Measurements from ENCODE around the gene PKMYT1. TPM values are rescaled to one million over a fixed set of nuclear protein-coding genes. Genes with fewer than 3 reads are reported as not detected.

PKMYT1 gene
- polyA plus RNA-seq, 1 of the 3 experiments (the other 2 are of a cell fraction): 8.5 TPM

GRCh38 chr16:2985893-2986355 is 5.7 kb upstream of the PKMYT1 start:
- Histone ChIP-seq H3K27ac (ENCODE audit: low read depth in 2 of 2, low read length in 1 of 2) (no peak overlapping the region), H3K4me3 (ENCODE audit: low read depth in 2 of 2, low read length in 1 of 2) (no peak overlapping the region), H4K20me1 (ENCODE audit: insufficient read depth) (no peaks in the 10 kb centered on the region), H3K79me2 (ENCODE audit: insufficient read depth) (no peaks in the 10 kb centered on the region), H3K36me3 (replicated peaks in 1 of 2; ENCODE audit: control insufficient read depth in 1 of 2, insufficient read depth in 2 of 2, low read length in 1 of 2) (no peaks in the 10 kb centered on the region), H3K9me3 (no peaks in the 10 kb centered on the region), H3K27me3 (ENCODE audit: insufficient read depth) (no peaks in the 10 kb centered on the region), H3K9me2 (no peaks in the 10 kb centered on the region), H3K4me2 (no peak overlapping the region), H3F3A (replicated peaks; ENCODE audit: insufficient read depth) (peaks cover 10% of the 10 kb centered on the region), H3K9ac (no peak overlapping the region), H2AFZ (ENCODE audit: low read depth) (no peak overlapping the region), H3K4me1 (ENCODE audit: control insufficient read depth in 1 of 2, insufficient read depth in 2 of 2, low read depth in 1 of 2, low read length in 1 of 2) (peaks cover 2 to 14% of the 10 kb centered on the region in 2 experiments; a peak in 2 of 4 replicates)
- ChIA-PET POLR2A (no interaction called here), CTCF (interaction anchor here (0.7 to 2.1 kb wide), 9 partner anchors 9 to 67 kb away, joined by 3 to 9 read pairs (median 3); no protein-coding TSS in a partner anchor)
- WGBS (ENCODE audit: low lambda C conversion rate): 89% methylated on average over 8 of the region's 15 CpGs
- no peak for DNase-seq
- TF ChIP-seq MAX (IDR thresholded peaks at IDR 0.05; ENCODE audit: low read depth) (no peak), TEAD4 (IDR thresholded peaks at IDR 0.05; ENCODE audit: borderline replicate concordance, insufficient read depth) (no peak), MEF2A (IDR thresholded peaks at IDR 0.05; ENCODE audit: borderline replicate concordance, low read depth) (no peak), POLR2AphosphoS5 (IDR thresholded peaks at IDR 0.05; ENCODE audit: low read depth, low read length) (no peak)

- no peak overlapping the region for H3K9ac ChIP-seq
- DNase-seq: no peak
- no peaks in the 10 kb centered on the region for H3K27me3 ChIP-seq (ENCODE audit: insufficient read depth)
- H2AFZ ChIP-seq (ENCODE audit: low read depth): no peak overlapping the region
- H3K4me3 ChIP-seq (ENCODE audit: low read depth in 2 of 2, low read length in 1 of 2): no peak overlapping the region
- WGBS (ENCODE audit: low lambda C conversion rate): 50% methylated on average over 2 of the region's 9 CpGs
- H3K9me2 ChIP-seq: no peaks in the 10 kb centered on the region
- TF ChIP-seq CTCF (IDR thresholded peaks at IDR 0.05): no peak
- TF ChIP-seq EZH2phosphoT487 (IDR thresholded peaks at IDR 0.05; ENCODE audit: borderline replicate concordance, low read depth): no peak
- TF ChIP-seq POLR2AphosphoS5 (IDR thresholded peaks at IDR 0.05; ENCODE audit: low read depth, low read length): no peak
- TF ChIP-seq CHD2 (IDR thresholded peaks at IDR 0.05; ENCODE audit: low read length, partially characterized antibody): no peak
- no peak for TF ChIP-seq RFX5 (IDR thresholded peaks at IDR 0.05; ENCODE audit: low read length)
- TF ChIP-seq IRF3 (IDR thresholded peaks at IDR 0.05; ENCODE audit: low read depth, low read length): no peak
- no peak for TF ChIP-seq RCOR1 (IDR thresholded peaks at IDR 0.05; ENCODE audit: low read length)
- no peak for TF ChIP-seq RXRA (IDR thresholded peaks at IDR 0.05; ENCODE audit: borderline replicate concordance, low read depth)
- TF ChIP-seq REST (IDR thresholded peaks at IDR 0.05; ENCODE audit: low read depth, low read length): no peak
- TF ChIP-seq FOSL2 (IDR thresholded peaks at IDR 0.05; ENCODE audit: borderline replicate concordance, low read depth): no peak
- TF ChIP-seq GABPA (IDR thresholded peaks at IDR 0.05; ENCODE audit: low read depth): no peak
- TF ChIP-seq USF2 (IDR thresholded peaks at IDR 0.05; ENCODE audit: borderline replicate concordance, low read depth, low read length): no peak
- no peak for TF ChIP-seq JUND (IDR thresholded peaks at IDR 0.05)
- ChIA-PET CTCF (interaction anchor here (0.8 to 2.1 kb wide), 6 partner anchors 14 to 46 kb away, joined by 3 to 9 read pairs (median 4); no protein-coding TSS in a partner anchor), POLR2A (no interaction called here)
- H4K20me1 ChIP-seq (ENCODE audit: insufficient read depth): no peaks in the 10 kb centered on the region
- H3K36me3 ChIP-seq (replicated peaks in 1 of 2; ENCODE audit: control insufficient read depth in 1 of 2, insufficient read depth in 2 of 2, low read length in 1 of 2): no peaks in the 10 kb centered on the region
- H3K4me2 ChIP-seq: no peak overlapping the region
- H3K79me2 ChIP-seq (ENCODE audit: insufficient read depth): peaks cover 3% of the 10 kb centered on the region; the same call in 1 of the 2 replicates
- no peak overlapping the region for H3K27ac ChIP-seq (ENCODE audit: low read depth in 2 of 2, low read length in 1 of 2)
- peaks cover 10% of the 10 kb centered on the region for H3F3A ChIP-seq (replicated peaks; ENCODE audit: insufficient read depth)
- no peaks in the 10 kb centered on the region for H3K9me3 ChIP-seq
- H3K4me1 ChIP-seq (ENCODE audit: control insufficient read depth in 1 of 2, insufficient read depth in 2 of 2, low read depth in 1 of 2, low read length in 1 of 2): peaks cover 4 to 17% of the 10 kb centered on the region in 2 experiments; a peak in 2 of 4 replicates
Measured at GRCh38 chr16:2985462-2985861, 5.2 kb upstream of the PKMYT1 start.

Measured in SK-N-SH (cell line).